ENCODE measurements around the gene GGT7. TPM values are rescaled to one million over a fixed set of nuclear protein-coding genes. Genes with fewer than 3 reads are reported as not detected.
"Not testable (repeated sequence)": the region's sequence is repeated elsewhere in the genome, so short reads cannot be mapped to it uniquely, and the experiment has no call there.

Gene GGT7
- total RNA-seq, 4 donors from 2014 or later = 11.2 to 19.1 (median 15.1) TPM

DNA sequence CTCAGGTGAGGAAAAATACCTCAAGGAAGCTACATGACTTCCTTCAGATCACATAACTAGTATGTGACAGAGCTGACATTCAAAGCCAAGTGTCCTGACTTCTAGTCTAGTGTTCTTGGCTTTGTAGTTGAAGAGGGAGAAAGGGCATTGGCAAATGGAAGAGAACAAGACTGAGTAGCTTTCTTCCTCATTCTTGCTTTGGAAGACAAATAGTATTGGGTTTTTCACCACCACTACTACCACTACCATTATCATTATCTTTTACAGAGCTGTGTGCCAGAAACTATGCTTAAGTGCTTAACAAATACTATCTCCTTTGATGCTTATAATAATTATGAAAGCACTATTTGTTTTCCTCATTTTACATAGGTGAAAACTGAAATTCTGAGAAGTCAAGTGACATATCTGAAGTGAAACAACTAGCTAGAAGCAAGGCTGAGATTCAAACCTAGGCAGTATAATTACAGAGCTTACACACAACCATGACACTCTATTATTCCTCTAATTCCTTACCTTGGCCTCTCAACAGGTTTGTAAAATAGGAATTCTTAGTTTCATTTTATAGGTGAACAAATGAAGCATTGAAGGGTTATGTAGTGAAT, 10.5 kb upstream of the GGT7 start:
- in situ Hi-C loops (cut with MboI; ENCODE audit: low pct_ligation_motif_present in 1 of 4, low pct_unique_long_range_greater_than_20kb in 1 of 4, low sequenced_read_pairs in 3 of 4) = no loop called here
- no peak for DNase-seq
- intact Hi-C loops (cut with DNase I; ENCODE audit: low total_unique reads) = no loop called here
- Histone ChIP-seq H3K27ac (no peak overlapping the region), H3K27me3 (no peaks in the 10 kb centered on the region), H3K9me3 (no peaks in the 10 kb centered on the region), H3K36me3 (peaks cover 0 to 21% (median 5%) of the 10 kb centered on the region in 4 donors), H3K4me3 (no peak overlapping the region), H3K4me1 (peaks cover 0 to 48% (median 22%) of the 10 kb centered on the region in 4 donors)
- TF ChIP-seq POLR2AphosphoS5 (IDR thresholded peaks at IDR 0.05) (no peak), CTCF (IDR thresholded peaks at IDR 0.05) (no peak), EP300 (IDR thresholded peaks at IDR 0.05; ENCODE audit: low read depth) (no peak), POLR2A (IDR thresholded peaks at IDR 0.05) (no peak)

DNA sequence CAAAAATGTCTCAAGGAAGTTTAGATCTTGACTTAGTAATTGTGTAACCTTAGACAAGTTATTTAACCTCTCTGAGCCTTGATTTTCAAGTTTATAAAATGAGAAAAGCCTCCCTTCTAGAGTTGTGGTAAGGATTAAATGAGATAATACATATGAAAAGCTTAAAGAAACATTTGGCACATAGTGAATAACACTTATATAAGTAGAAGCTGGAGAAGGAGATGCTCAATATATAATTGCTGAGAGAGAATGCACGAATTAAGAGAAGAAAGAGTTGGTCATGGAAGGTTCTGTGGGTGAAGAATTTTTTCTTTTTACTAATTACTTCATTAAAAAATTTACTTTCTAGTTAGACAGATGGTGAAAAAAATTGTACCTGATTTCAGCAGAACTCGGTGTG, 9.0 kb upstream of the GGT7 start:
- DNase-seq = no peak
- peak overlapping the region in 1 of 4 donors; percentile 10 for H3K27ac ChIP-seq
- H3K4me1 ChIP-seq = peaks cover 0 to 56% (median 27%) of the 10 kb centered on the region in 4 donors
- in situ Hi-C loops (cut with MboI; ENCODE audit: low pct_ligation_motif_present in 1 of 4, low pct_unique_long_range_greater_than_20kb in 1 of 4, low sequenced_read_pairs in 3 of 4) (no loop called here), intact Hi-C loops (cut with DNase I; ENCODE audit: low total_unique reads) (no loop called here)
- H3K9me3 ChIP-seq = no peaks in the 10 kb centered on the region
- peaks cover 0 to 21% (median 5%) of the 10 kb centered on the region in 4 donors for H3K36me3 ChIP-seq
- no peak overlapping the region for H3K4me3 ChIP-seq
- TF ChIP-seq EP300 (IDR thresholded peaks at IDR 0.05; ENCODE audit: low read depth) = no peak
- no peak for TF ChIP-seq CTCF (IDR thresholded peaks at IDR 0.05)
- TF ChIP-seq POLR2AphosphoS5 (IDR thresholded peaks at IDR 0.05) = no peak
- no peak for TF ChIP-seq POLR2A (IDR thresholded peaks at IDR 0.05)
- no peaks in the 10 kb centered on the region for H3K27me3 ChIP-seq
- WGBS, 2 donors (ENCODE audit: low coverage in 1 of 2) = 44 to 74% methylated on average over 2 of the region's 2 CpGs

DNA sequence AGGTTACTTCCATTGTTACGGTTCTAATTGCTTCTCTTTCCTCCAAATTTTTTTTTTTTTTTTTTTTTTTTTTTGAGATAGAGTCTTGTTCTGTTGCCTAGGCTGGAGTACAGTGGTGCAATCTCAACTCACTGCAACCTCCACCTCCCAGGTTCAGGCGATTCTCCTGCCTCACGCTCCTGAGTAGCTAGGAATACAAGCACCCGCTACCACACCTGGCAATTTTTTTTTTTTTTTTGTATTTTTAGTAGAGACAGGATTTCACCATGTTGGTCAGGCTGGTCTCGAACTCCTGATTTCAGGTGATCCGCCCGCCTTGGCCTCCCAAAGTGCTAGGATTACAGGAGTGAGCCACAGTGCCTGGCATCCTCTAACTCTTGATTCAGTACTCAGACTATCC, 8.3 kb upstream of the GGT7 start:
- H3K27me3 ChIP-seq; in situ Hi-C loops (cut with MboI; ENCODE audit: low pct_ligation_motif_present in 1 of 4, low pct_unique_long_range_greater_than_20kb in 1 of 4, low sequenced_read_pairs in 3 of 4): not testable (repeated sequence)
- 13 to 77% methylated on average over 1 to 7 of the region's 7 CpGs for WGBS, 2 donors (ENCODE audit: low coverage in 1 of 2)

GRCh38 chr20:34880215-34880850, 7.7 kb upstream of the GGT7 start:
- H3K4me1 ChIP-seq = peaks cover 0 to 54% (median 29%) of the 10 kb centered on the region in 4 donors
- in situ Hi-C loops (cut with MboI; ENCODE audit: low pct_ligation_motif_present in 1 of 4, low pct_unique_long_range_greater_than_20kb in 1 of 4, low sequenced_read_pairs in 3 of 4) (no loop called here), intact Hi-C loops (cut with DNase I; ENCODE audit: low total_unique reads) (no loop called here)
- DNase-seq = no peak
- whole genome bisulfite sequencing, 2 donors (ENCODE audit: low coverage in 1 of 2) = 49 to 54% methylated on average over 6 of the region's 6 CpGs
- H3K9me3 ChIP-seq = no peaks in the 10 kb centered on the region
- no peak overlapping the region for H3K4me3 ChIP-seq
- H3K27ac ChIP-seq = peak overlapping the region in 3 of 4 donors; percentile 41 to 64 (median 49)
- no peaks in the 10 kb centered on the region for H3K27me3 ChIP-seq
- no peak for TF ChIP-seq POLR2AphosphoS5 (IDR thresholded peaks at IDR 0.05)
- TF ChIP-seq CTCF (IDR thresholded peaks at IDR 0.05) = no peak
- TF ChIP-seq EP300 (IDR thresholded peaks at IDR 0.05; ENCODE audit: low read depth) = no peak
- no peak for TF ChIP-seq POLR2A (IDR thresholded peaks at IDR 0.05)
- peaks cover 0 to 21% (median 5%) of the 10 kb centered on the region in 4 donors for H3K36me3 ChIP-seq

More for the DNA sequence above, 8.3 kb upstream of the GGT7 start:
- peaks cover 0 to 55% (median 27%) of the 10 kb centered on the region in 4 donors for H3K4me1 ChIP-seq
- H3K4me3 ChIP-seq; DNase-seq; H3K9me3 ChIP-seq; intact Hi-C loops (cut with DNase I; ENCODE audit: low total_unique reads): not testable (repeated sequence)
- H3K36me3 ChIP-seq = peaks cover 0 to 21% (median 5%) of the 10 kb centered on the region in 4 donors
- H3K27ac ChIP-seq = peak overlapping the region in 3 of 4 donors; percentile 41 to 64 (median 49)
